Measurements from ENCODE around the gene CCNQ. TPM values are rescaled to one million over a fixed set of nuclear protein-coding genes. Genes with fewer than 3 reads are reported as not detected.
A peak's percentile ranks its signal among the peaks of the same experiment; 100 is the strongest.

CCNQ gene
- total RNA-seq, 2 donors from 2014 or later: 16.3 to 24.0 TPM

DNA sequence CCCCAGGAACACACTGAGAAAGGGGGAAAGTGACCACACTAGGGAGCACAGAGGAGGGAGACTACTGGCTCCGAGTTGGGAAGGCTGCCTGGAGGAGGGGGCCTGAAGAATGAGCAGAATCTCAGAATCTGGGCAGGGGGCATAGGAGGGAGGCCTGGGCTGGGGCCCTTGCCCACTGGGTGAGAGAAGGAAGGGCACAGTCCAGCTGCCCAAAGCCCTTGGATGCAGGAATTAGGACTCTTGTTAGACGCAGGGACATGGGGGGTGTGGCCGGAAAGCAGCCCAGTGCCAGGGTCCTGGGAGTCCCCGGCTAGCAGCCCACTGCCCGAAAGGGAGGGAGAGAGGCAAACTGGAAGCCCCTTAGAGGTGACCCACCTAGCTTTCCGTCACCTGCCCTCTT lies 46.2 kb upstream of the CCNQ start:
- DNase-seq: no peak
- no peaks in the 10 kb centered on the region for H3K4me1 ChIP-seq
- peaks cover 52% of the 10 kb centered on the region for H3K27me3 ChIP-seq
- intact Hi-C loops (cut with DNase I): no loop called here
- H3K9me3 ChIP-seq: no peaks in the 10 kb centered on the region
- no peak overlapping the region for H3K9ac ChIP-seq (ENCODE audit: low read depth in 2 of 2, low read length in 2 of 2)
- TF ChIP-seq, protein P1, sequence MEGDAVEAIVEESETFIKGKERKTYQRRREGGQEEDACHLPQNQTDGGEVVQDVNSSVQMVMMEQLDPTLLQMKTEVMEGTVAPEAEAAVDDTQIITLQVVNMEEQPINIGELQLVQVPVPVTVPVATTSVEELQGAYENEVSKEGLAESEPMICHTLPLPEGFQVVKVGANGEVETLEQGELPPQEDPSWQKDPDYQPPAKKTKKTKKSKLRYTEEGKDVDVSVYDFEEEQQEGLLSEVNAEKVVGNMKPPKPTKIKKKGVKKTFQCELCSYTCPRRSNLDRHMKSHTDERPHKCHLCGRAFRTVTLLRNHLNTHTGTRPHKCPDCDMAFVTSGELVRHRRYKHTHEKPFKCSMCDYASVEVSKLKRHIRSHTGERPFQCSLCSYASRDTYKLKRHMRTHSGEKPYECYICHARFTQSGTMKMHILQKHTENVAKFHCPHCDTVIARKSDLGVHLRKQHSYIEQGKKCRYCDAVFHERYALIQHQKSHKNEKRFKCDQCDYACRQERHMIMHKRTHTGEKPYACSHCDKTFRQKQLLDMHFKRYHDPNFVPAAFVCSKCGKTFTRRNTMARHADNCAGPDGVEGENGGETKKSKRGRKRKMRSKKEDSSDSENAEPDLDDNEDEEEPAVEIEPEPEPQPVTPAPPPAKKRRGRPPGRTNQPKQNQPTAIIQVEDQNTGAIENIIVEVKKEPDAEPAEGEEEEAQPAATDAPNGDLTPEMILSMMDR (IDR thresholded peaks at IDR 0.05): no peak
- no peaks in the 10 kb centered on the region for H3K36me3 ChIP-seq
- H3K27ac ChIP-seq: no peak overlapping the region
- no peak overlapping the region for H3K4me3 ChIP-seq

DNA sequence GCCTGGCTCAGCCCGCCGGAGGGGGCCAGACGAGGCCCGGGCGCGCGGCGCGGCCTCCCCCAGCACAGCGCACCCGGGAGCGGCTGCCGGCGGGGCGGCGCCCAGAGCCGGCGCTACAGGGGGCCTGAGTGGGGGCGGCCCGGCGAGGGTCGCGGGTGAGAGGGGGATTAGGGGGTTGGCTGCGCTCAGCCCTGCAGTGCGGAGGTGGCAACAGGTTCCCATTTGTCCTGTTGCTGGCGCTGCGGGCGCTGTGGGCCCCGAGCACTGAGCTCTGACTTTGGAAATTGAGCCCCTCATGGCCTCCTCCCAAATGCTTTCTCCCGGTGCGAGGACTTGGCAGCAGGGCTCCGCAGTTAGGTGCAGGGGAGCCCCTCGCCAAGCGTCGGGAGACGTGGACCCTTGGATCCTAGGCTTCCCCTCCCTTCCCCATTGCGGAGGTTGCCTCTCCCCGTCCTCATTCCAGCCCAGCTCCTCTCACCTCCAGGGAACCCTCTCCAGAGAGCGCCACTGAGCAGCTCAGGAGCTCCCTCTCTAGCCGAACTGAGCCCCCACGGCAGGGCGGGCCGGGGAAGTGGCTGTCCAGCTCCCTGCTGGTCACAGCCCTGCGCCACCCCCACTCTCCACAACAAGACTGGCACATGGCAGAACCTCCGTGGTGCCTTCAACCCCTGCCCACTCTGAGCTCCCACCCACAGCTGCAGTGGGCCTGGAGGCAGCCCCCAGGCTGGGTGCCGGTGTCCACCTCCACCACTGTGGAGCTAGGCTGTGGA lies 45.6 kb upstream of the CCNQ start:
- H3K27me3 ChIP-seq: peaks cover 52% of the 10 kb centered on the region

DNA sequence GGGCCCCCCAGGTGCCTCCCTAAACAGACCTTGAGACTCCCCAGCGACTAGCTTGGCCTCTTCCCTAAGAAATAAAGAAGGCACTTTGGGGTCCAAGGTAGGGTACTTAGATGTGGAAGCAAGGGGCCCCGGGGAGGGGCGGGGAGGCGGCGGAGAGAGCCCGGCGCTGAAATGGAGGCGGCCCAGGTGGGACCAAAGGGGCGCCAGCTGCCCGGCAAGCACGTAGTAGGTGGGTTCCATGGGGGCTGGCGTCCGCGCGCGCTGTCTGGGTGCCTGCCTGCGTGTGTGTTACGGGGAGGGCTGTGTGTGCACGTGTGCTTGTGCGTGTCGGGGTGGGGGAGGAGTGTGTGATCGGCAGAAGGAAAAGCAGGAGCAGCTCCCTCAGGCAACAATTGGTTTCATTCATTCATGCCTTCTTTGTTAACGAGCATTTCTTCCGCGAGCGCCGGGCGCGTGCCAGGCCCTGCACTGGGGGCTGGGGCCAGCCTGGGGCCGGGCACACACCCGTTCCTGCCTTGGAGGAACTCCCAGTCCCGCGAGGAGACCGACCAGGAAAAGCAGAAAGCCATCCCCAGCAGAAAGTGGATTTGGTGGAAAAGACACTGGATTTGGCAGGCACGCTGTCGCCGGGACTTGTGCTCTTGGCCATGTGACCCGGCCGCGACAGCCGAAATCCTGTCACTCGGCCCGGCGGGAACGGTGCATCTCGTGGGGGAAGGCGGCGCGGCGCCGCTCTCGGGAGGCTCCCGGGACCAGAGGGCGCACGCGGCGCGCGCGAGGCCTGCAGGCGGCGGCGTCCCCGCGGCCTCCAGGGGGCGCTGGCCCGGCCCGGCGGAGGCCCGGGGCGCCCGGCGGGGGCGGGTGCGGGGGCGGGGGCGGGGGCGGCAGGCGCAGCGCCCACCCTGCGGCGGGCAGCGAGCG lies 44.8 kb upstream of the CCNQ start:
- Histone ChIP-seq H3K4me1 (no peaks in the 10 kb centered on the region), H3K27me3 (peaks cover 52% of the 10 kb centered on the region), H3K27ac (no peak overlapping the region), H3K9me3 (no peaks in the 10 kb centered on the region), H3K4me3 (no peak overlapping the region), H3K36me3 (no peaks in the 10 kb centered on the region), H3K9ac (ENCODE audit: low read depth in 2 of 2, low read length in 2 of 2) (no peak overlapping the region)
- DNase-seq: peak; percentile 12
- TF ChIP-seq, protein P1 (IDR thresholded peaks at IDR 0.05): no peak
- intact Hi-C loops (cut with DNase I): no loop called here

More for the DNA sequence above, 45.6 kb upstream of the CCNQ start:
- H3K36me3 ChIP-seq: no peaks in the 10 kb centered on the region
- H3K4me3 ChIP-seq: no peak overlapping the region
- TF ChIP-seq, protein P1 (IDR thresholded peaks at IDR 0.05): no peak
- DNase-seq: no peak
- no peak overlapping the region for H3K27ac ChIP-seq
- H3K9me3 ChIP-seq: no peaks in the 10 kb centered on the region
- intact Hi-C loops (cut with DNase I): no loop called here
- no peak overlapping the region for H3K9ac ChIP-seq (ENCODE audit: low read depth in 2 of 2, low read length in 2 of 2)
- H3K4me1 ChIP-seq: no peaks in the 10 kb centered on the region

DNA sequence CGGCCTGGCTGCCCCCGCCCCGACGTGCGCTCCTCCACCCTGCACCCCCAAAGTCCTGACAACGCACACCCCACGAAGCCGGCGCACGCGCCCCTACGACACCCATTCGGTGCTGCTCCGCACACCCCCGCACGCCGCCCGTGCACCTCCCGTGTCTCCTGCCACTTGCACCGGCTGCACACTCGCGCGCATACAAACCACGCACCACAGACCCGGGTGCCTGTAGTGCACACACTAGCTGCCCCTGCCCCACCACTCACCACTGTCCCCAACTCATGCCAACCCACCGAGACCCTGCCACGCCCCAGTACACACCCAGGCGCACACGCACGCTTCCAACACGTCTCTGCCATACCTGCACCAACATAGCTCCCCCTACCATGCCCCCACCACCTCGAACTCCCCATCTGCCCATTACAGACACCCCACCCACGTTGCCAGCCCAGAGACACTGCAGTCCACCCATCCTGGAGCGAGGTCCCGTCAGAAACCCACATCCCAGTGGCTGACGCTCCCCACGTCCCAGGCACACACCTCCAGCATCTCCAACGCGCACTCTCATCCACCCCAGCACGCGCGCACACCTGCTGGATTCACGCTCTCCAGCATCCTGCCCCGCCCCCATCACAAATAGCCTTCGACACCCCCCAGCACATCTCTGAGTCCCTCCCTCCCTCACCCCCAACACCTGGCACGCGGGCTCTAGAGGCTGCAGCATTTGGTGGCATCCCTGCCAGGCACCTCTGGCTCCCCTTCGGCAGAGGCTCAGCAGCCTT lies 43.9 kb upstream of the CCNQ start:
- Histone ChIP-seq H3K4me3 (no peak overlapping the region), H3K27me3 (peaks cover 51% of the 10 kb centered on the region), H3K4me1 (no peaks in the 10 kb centered on the region), H3K36me3 (no peaks in the 10 kb centered on the region), H3K9ac (ENCODE audit: low read depth in 2 of 2, low read length in 2 of 2) (no peak overlapping the region), H3K9me3 (no peaks in the 10 kb centered on the region), H3K27ac (no peak overlapping the region)
- TF ChIP-seq, protein P1 (IDR thresholded peaks at IDR 0.05): no peak
- DNase-seq: no peak
- intact Hi-C loops (cut with DNase I): no loop called here

DNA sequence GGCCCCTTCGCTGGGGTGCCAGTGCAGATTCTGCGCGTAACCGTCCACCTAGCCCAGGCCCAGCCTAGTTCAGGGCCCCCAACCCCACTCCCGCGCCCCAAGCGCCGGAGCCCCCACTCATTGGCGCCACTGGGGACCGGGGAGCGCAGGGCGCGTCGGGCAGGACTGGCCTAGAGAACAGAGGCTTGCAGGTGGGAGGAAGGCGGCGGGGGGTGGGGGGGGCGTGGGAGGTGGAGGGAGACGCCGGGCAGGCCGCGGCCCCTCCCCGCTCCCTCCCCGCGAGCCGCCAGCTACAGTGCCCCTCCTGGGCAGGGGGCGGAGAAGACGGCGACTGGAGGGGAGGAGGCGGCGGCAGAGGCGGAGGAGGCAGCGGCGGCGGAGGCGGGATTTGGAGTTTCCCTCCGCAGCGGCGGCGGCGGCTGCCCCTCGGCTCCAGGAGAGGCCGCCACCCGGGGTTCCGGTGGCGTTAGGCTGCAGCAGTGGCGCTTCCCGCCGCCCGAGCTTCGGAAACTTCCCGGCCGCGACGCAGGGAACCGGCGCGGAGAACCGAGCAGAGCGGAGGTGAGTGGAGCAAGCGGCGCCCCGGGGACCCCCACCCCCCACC lies 43.2 kb upstream of the CCNQ start:
- TF ChIP-seq, protein P1 (IDR thresholded peaks at IDR 0.05): no peak
- no peak overlapping the region for H3K4me3 ChIP-seq
- no peak overlapping the region for H3K9ac ChIP-seq (ENCODE audit: low read depth in 2 of 2, low read length in 2 of 2)
- intact Hi-C loops (cut with DNase I): no loop called here
- H3K9me3 ChIP-seq: no peaks in the 10 kb centered on the region
- H3K4me1 ChIP-seq: no peaks in the 10 kb centered on the region
- no peak for DNase-seq
- H3K36me3 ChIP-seq: no peaks in the 10 kb centered on the region
- H3K27ac ChIP-seq: no peak overlapping the region
- peaks cover 44% of the 10 kb centered on the region for H3K27me3 ChIP-seq

All from colonic mucosa (tissue), 4 donors.